Measurements from ENCODE around the gene ALPL.
"Not testable (repeated sequence)": the region's sequence is repeated elsewhere in the genome, so short reads cannot be mapped to it uniquely, and the experiment has no call there.

The ALPL gene

GRCh38 chr1:21563971-21564370, 54.7 kb downstream of the ALPL start:
- no peak for FAIRE-seq

DNA sequence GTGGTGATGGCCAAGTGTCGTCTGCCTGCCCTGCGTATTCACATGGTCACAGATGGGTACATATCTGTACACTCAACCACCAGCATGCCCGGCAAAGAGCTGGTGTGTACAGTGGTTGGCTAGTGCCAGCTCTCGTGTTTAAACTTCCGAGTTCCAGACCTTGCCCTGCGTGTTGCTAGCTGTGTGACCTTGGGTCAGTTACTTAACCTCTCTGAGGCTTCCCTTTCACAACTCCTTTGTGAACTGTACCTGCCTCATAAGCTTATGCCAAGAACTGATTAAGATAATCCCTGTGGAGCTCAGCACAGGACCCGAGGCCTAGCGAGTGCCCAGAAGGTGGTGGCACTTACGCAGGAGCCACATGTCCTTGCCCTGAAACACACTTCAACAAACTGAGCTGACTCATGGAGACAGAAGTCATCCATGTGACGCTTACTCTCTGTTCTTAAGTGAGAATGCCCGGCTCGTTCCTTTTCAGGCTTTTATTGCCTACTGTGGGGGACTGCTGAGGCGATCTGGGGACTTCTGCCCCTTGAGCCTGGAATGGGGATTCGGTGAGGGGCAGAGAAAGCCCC, 55.4 kb downstream of the ALPL start:
- FAIRE-seq, result no peak

GRCh38 chr1:21565285-21565684, 56.1 kb downstream of the ALPL start:
- no peak for FAIRE-seq

DNA sequence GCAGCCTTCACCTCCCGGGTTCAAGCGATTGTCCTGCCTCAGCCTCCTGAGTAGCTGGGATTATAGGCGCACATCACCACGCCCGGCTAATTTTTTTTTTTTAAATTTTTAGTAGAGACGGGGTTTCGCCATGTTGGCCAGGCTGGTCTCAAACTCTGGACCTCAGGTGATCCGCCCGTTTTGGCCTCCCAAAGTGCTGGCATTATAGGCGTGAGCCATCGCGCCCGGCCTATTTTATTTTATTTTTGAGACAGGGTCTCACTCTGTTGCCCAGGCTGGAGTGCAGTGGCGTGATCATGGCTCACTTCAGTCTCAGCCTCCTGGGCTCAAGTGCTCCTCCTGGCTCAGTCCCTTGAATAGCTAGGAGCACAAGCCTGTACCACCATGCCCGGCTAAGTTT, 57.1 kb downstream of the ALPL start:
- FAIRE-seq, result not testable (repeated sequence)

DNA sequence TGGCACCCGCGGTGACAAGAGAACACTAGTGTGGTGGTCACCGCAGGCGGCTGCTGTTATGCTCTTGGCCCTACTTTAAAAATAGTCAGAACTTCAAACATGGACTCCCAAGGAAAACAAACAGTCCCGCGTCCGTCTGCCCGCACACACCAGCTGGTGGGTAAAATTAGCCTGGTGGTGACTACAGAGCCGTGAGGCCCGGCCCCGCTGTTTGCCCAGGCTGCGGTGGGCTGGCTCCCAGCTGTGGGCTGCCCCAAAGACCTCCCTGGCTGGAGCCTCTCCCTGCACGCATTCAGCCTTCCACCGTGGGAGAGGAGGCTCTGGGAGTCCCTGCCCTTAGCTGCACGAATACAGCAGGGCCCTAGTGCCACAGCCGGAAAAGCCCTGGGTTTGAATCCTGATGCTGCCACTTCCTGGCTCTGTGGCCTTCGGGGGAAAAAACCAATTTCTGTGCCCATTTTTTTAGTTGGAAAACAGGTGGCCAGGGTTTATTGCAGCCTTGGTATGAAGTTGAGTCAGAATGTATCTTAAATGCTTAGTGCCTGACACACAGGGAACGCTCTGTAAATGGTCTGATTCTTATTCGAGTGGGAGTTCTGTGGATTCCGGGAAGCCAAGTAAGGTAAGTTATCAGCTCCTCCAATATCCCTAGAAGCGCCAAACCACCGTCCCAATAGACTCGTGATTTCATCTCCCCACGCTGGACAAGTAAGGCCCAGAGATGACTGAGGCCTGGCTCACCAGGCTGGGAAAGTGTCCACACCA, 58.2 kb downstream of the ALPL start:
- no peak for FAIRE-seq

DNA sequence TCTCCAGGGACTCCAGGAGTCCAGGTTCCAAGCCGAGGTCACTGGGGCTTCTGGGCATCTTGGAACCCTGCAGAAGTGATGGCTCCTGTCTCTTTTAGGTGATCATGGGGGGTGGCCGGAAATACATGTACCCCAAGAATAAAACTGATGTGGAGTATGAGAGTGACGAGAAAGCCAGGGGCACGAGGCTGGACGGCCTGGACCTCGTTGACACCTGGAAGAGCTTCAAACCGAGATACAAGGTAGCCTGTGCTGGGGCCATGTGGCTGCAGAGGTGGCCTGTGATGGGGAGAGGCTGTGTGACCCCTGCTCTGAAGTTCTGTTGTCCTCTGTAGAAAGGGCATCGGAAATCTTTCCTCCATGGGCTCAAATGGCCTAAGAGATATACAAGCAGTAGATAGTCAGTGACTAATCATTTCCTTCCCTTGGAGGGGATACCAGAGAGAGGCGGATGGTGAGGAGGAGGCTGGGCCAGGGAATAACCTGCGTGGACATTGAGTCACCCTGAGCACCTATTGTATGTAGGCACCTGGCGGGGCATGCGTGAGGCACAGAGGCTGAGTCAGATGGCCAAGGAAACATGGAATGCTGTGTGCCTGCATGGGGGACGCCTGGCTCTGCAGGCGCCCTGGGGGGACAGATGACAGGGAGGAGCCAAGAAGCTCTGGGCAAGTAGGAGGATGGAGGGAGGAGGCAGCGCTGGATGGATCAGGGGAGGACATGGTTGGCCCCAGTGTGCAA, 59.0 kb downstream of the ALPL start:
- no peak for FAIRE-seq

DNA sequence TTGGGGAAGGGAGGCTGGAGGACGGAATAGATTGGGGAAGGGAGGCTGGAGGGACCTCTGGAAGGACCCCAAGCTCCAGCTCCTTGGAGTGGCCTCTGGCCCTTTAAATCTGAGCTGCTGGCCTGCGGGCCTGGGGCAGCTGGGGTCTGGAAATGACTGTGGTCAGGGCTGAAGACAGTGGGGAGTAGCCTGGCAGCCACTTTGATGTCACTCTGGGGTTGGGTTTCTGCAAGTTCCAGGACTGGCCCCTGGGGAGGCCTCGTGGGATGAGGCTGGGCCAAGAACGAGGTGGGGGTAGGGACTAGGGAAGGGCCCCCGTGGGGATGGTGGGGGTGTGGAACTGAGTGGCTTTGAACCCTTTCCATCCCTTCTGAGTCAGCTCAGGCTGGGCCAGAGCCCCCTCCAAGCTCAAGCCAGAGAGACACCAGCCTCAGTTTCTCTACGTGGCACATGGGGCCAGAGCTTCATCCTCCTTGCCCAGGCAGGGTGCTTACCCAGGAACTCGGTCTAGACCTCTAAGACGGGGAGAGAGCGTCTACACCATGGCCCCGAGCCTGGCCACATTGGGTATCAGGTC, 59.7 kb downstream of the ALPL start:
- FAIRE-seq, result no peak

GRCh38 chr1:21569820-21570527, 60.8 kb downstream of the ALPL start:
- FAIRE-seq, result no peak

DNA sequence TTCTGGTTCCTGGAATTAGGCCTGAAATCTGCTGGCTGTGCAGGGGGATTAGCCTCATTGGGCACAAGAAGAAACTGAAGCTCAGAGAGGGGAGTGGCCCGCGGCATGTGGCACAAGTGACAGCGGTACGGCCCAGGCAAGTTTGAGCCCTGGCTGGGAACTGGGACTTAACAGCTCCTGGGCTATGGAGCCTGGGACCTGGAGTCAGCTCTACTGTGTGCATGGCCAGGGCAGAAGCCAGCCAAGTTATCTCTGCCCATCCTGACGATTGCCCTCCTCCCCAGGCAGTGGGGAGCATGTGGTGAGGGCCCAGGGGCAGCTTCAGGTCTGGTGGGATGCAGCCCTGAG, 61.3 kb downstream of the ALPL start:
- FAIRE-seq, result no peak

DNA sequence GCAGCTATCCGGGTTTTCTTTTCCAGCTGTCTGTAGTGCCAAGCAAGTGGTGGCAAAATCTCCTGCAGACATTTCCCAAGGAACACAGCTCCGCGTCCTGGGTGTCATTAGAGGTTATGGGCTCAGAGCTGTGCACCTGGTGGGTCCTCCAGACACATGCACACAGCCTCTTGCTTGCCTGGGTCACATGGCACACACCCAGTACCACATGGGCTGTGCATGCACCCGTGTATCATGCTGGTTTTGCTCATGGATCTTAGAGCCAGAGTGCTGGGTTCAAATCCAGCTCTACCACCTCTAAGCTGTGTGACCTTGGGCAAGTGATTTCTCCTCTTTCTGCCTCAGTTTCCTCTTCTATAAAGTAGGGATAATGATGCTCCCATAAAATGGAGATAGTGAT, 61.7 kb downstream of the ALPL start:
- no peak for FAIRE-seq

- FAIRE-seq, result no peak
These were observed 63.0 kb downstream of the ALPL start for GRCh38 chr1:21572221-21572620.

GRCh38 chr1:21572735-21573277, 63.6 kb downstream of the ALPL start:
- FAIRE-seq, result no peak

- no peak for FAIRE-seq
These were observed 64.3 kb downstream of the ALPL start for GRCh38 chr1:21573475-21573874.

DNA sequence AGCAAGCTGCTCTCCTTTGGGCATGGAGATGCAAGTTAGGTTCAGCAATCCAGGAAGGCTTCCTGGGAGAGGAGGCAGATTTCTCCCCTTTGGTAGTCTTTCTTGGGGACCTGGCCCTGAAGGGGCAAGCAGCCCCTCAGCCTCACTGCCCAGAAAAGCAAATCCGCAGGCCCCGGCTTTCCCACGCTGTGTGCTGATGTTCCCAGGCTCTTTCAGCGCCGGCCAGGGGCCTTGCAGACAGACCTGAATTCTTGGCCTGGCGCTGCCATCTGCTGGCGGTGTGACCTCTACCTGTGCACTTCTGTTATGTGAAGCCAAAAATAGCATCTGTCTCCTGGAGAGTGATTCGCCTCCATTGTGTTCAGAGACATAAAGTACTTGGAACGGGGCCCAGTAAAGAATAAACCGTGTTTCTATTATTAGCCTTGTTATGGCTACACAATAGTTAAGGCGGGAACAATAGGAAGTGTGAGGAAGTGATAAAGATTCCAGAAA, 64.8 kb downstream of the ALPL start:
- FAIRE-seq, result no peak

DNA sequence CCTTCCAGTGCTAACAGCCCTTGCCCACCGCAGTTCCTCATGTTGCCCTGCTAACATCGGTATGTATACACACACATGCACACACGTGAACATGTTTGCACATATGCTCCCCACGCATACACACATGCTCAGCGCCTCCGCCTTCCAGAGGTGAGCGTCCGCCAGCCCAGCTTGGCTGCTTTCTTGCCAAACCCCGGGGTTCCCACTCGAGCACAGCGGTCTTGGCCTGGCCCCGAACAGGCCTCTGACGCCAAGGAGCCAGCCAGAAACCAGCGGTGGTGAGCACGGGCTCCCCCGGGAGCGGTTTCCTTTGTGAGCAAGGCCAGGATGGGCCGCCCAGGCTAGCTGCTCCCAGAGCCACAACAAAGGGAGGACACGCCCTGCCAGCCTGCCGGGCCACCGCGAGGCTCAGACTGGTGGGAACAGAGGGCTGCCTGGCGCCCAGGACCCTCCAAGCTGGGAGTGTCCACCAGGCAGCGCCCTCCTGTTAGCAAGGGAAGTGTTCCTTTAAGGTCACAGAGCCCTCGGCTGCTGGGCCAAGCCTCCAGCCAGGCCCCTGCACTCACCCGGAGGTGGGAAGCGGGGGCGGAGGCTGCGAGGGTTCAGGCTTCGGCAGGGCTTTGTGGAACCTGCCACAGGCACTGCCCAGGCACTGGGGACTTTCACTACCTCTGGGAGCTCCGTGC, 65.4 kb downstream of the ALPL start:
- no peak for FAIRE-seq

- no peak for FAIRE-seq
These were observed 66.2 kb downstream of the ALPL start for GRCh38 chr1:21575351-21575942.

DNA sequence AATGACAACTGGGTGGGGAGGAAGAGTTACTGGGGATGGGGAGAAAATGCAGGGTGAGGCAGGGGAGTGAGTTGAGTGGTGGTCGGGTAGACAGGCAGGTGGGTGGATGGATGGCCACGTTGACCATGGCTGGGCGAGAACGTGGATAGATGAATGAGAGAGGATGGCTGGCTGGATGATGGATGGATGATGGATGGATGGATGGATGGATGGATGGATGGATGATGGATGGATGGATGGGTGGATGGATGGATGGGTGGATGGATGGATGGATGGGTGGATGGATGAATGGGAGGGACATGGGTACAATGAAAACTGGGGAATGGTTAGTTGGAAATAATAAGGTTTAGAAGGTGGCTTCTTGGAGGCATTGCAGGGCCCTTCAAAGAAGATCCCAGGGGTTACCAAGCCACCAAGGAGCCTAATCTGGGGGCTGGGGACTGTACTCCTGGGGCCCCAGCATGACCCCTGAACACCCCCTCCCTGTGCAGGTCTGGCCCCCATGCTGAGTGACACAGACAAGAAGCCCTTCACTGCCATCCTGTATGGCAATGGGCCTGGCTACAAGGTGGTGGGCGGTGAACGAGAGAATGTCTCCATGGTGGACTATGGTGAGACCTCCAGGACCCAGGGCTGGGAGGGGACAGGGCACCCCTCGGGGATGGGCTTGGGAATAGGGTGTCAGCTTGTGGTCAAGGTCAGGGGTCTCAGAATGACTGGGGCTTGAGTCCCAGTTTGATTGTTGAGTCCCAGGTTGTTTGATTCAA, 67.0 kb downstream of the ALPL start:
- no peak for FAIRE-seq

DNA sequence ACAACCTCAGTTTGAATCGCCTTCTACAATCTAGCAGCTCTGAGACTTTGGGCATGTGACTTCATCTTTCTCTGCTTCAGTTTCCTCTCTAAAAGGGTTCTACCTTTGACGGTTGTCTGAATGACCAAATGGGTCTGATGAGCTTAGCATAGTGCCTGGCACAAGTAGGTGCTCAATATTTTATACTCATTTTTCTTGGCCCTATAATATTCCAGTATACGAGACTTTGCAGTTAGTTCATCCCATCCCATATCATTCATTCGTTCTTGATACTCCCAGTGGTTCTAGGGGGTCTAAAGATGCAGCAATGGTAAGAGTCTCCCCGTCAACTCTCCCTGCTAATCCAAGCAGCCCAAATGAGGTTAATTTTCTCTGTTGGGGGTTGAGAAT, 67.6 kb downstream of the ALPL start:
- FAIRE-seq, result no peak

DNA sequence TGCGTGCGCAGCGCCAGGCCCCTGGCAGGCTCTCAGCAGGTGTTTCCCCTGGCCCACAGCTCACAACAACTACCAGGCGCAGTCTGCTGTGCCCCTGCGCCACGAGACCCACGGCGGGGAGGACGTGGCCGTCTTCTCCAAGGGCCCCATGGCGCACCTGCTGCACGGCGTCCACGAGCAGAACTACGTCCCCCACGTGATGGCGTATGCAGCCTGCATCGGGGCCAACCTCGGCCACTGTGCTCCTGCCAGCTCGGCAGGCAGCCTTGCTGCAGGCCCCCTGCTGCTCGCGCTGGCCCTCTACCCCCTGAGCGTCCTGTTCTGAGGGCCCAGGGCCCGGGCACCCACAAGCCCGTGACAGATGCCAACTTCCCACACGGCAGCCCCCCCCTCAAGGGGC, 68.1 kb downstream of the ALPL start:
- FAIRE-seq, result no peak

- no peak for FAIRE-seq
These were observed 68.7 kb downstream of the ALPL start for GRCh38 chr1:21577933-21578332.

DNA sequence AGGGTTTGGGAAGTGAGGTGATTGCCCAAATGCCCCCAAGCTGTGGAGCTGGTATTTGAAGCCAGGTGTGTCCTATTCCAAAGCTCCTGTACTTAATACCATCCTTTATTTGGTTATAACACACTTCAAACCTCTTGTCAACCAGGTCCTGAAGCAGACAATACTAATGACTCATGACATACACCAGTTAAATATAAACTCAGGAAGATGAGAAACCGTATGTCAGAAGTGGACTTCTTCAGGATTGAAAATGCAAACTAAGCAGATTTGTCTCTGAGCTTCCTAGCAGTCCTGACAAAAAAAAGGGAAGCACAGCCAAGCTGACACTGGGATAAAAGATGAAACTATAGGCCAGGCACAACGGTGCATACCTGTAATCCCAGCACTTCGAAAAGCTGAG, 70.6 kb downstream of the ALPL start:
- no peak for FAIRE-seq

Measured in colon (tissue), 2 donors.